K562 (cell line): Measurements from ENCODE around the gene SLC35A4. TPM values are rescaled to one million over a fixed set of nuclear protein-coding genes. Genes with fewer than 3 reads are reported as not detected.
A peak's percentile ranks its signal among the peaks of the same experiment; 100 is the strongest.

ENCODE experiments used
- GTF2A2 ChIP-seq: IDR thresholded peaks from 2 replicates; pipeline ENCODE4 v1.6.1; 2016; ENCODE audit warnings: mild to moderate bottlenecking, missing genetic modification characterization, missing compliant biosample characterization
- GTF2E2 ChIP-seq: fragments of 200-800 bp; sonication (Bioruptor generic); IDR thresholded peaks from 2 replicates; pipeline ENCODE4 v1.6.1; 2016; ENCODE audit warnings: missing genetic modification characterization, missing compliant biosample characterization
- HCFC1 ChIP-seq: IDR thresholded peaks from 2 replicates; pipeline ENCODE4 v1.6.1; 2012; ENCODE audit warnings: low read depth, low read length, improper control_type of control experiment
- ILK ChIP-seq: fragments of 450-650 bp; IDR thresholded peaks from 2 replicates; pipeline ENCODE4 v1.6.1; 2016; ENCODE audit warnings: missing genetic modification characterization, low read depth, mild to moderate bottlenecking, missing compliant biosample characterization, moderate library complexity, borderline replicate concordance
- MEIS2 ChIP-seq: fragments of 450-650 bp; IDR thresholded peaks from 2 replicates; pipeline ENCODE4 v1.6.1; 2014; ENCODE audit warnings: mild to moderate bottlenecking; ENCODE audit not compliant: partially characterized antibody
- POLR2A ChIP-seq: fragments of 450-650 bp; conservative IDR thresholded peaks from 2 replicates; pipeline ENCODE4 v1.6.1; 2016
- PYGO2 ChIP-seq: fragments of 450-650 bp; IDR thresholded peaks from 2 replicates; pipeline ENCODE4 v1.6.1; 2016; ENCODE audit warnings: mild to moderate bottlenecking, missing genetic modification characterization, moderate library complexity, missing compliant biosample characterization
- RFX5 ChIP-seq: IDR thresholded peaks from 2 replicates; pipeline ENCODE4 v1.6.1; 2011; ENCODE audit warnings: low read depth, mild to moderate bottlenecking, improper control_type of control experiment, low read length
- TBL1XR1 ChIP-seq, 2 experiments: IDR thresholded peaks; 2 replicates each; pipeline ENCODE4 v1.6.1; 2012; ENCODE audit warnings: improper control_type of control experiment in 2 of 2, low read length in 2 of 2, mild to moderate bottlenecking in 1 of 2
- ZBTB8A ChIP-seq: fragments of 450-650 bp; IDR thresholded peaks from 2 replicates; pipeline ENCODE4 v1.6.1; 2018; ENCODE audit warnings: mild to moderate bottlenecking, moderate library complexity; ENCODE audit not compliant: partially characterized antibody
- ZNF263 ChIP-seq: sonication (generic); formaldehyde crosslinking; IDR thresholded peaks from 2 replicates; pipeline ENCODE4 v1.8.0; 2022; ENCODE audit warnings: mild to moderate bottlenecking, missing genetic modification reagents, borderline replicate concordance
- ZNF830 ChIP-seq: fragments of 250-450 bp; sonication (Bioruptor Pico); IDR thresholded peaks from 2 replicates; pipeline ENCODE4 v1.5.0; 2021; ENCODE audit warnings: mild to moderate bottlenecking
- polyA plus RNA-seq, 8 experiments: library from polyadenylated mRNA; depleted of rRNA in 4 of 8; stranded (reverse) in 5 of 8; unstranded in 3 of 8; fragments of >200 nt; fragmentation: Nextera tagmentation in 2 of 8; fragmentation: Illumina TruSeq in 1 of 8; extraction: Ambion mirVana in 2 of 8; extraction: Trizol in 1 of 8; gene quantifications; 2 replicates each; pipeline versions ENCODE4 v1.2.1 to v1.2.3, GENCODE V29; 2011 to 2014; ENCODE audit warnings: inconsistent platforms in 1 of 8, missing spikeins in 1 of 8
- total RNA-seq, 7 experiments: library from RNA; depleted of rRNA in 6 of 7; stranded (reverse); fragments of >200 nt in 6 of 7; fragmentation: Illumina TruSeq in 2 of 7; extraction: Trizol in 2 of 7; gene quantifications; 2 replicates each; pipeline versions ENCODE4 v1.2.1 to v1.2.3, GENCODE V29; 2011 to 2021; ENCODE audit warnings: low replicate concordance in 1 of 7
- TF ChIP-seq, protein P1 (sequence below), 2 experiments: fragments of 450-650 bp; formaldehyde crosslinking in 1 of 2; IDR thresholded peaks; 2 replicates each; pipeline versions ENCODE4 v1.4.0 to v1.6.1; 2014 to 2020; ENCODE audit warnings: mild to moderate bottlenecking in 2 of 2, borderline replicate concordance in 1 of 2, low read depth in 1 of 2
- TF ChIP-seq, protein P2 (sequence below), 2 experiments: fragments of 250-450 bp in 1 of 2; fragments of 450-650 bp in 1 of 2; sonication (Bioruptor Pico) in 1 of 2; IDR thresholded peaks; 2 replicates each; pipeline versions ENCODE4 v1.6.1 to v1.8.0; 2016 to 2021; ENCODE audit warnings: mild to moderate bottlenecking in 2 of 2, moderate library complexity in 2 of 2, missing compliant biosample characterization in 1 of 2, missing genetic modification characterization in 1 of 2
- TF ChIP-seq, protein P3 (sequence below): conservative IDR thresholded peaks from 2 replicates; pipeline ENCODE4 v1.6.1; 2011; ENCODE audit warnings: low read depth, mild to moderate bottlenecking, low read length; ENCODE audit not compliant: control insufficient read depth
- TF ChIP-seq, protein P4 (sequence below): fragments of 450-650 bp; IDR thresholded peaks from 2 replicates; pipeline ENCODE4 v1.6.1; 2016; ENCODE audit warnings: missing biosample characterization, missing genetic modification characterization

The SLC35A4 gene
- total and polyA plus RNA-seq, 9 of the 15 experiments (the other 6 are each of a cell fraction or from before 2014, with no cell fraction given), result 21.8 to 171 (median 42.5) TPM

DNA sequence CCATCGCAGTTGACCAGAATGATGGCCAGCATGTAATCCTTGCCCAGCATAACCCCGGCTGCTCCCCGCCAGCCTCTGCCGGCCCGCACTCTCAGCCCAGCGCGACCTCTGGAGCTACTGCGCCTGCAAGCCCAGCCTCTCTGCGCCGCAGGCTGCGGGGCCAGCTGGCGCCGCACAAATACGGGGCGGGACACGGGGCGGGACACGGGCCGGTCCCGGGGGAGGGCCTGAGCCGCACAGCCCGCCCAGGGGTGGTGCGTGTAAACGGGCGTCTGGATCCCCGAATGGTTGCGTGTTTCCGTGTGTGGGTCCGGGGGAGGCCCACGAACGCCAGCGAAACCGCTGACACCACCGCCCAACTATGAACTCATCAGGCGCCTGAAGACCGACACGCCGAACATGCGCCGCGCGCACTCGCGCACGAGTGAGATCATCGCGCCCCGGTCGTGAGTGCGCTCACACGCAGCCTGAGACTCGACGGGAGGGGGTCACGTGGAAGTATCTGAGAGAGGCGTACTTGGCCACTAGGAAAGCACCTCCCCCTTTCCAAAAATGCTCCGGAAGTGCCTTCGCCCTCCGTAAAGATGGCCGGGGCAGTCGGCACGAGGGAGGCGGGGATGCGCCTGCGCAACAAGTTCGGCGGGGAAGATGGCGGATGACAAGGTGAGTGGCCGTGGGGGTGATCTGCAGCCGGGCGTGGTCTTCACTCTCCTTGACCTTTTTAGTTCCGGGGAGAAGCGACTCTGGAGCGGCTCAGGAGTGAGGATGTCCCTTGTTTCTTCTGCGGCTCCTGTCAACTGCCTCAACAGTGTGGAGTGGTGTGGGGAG, at the start of gene SLC35A4, which contains the start of gene APBB3 (continued):
- TF ChIP-seq, protein P1, sequence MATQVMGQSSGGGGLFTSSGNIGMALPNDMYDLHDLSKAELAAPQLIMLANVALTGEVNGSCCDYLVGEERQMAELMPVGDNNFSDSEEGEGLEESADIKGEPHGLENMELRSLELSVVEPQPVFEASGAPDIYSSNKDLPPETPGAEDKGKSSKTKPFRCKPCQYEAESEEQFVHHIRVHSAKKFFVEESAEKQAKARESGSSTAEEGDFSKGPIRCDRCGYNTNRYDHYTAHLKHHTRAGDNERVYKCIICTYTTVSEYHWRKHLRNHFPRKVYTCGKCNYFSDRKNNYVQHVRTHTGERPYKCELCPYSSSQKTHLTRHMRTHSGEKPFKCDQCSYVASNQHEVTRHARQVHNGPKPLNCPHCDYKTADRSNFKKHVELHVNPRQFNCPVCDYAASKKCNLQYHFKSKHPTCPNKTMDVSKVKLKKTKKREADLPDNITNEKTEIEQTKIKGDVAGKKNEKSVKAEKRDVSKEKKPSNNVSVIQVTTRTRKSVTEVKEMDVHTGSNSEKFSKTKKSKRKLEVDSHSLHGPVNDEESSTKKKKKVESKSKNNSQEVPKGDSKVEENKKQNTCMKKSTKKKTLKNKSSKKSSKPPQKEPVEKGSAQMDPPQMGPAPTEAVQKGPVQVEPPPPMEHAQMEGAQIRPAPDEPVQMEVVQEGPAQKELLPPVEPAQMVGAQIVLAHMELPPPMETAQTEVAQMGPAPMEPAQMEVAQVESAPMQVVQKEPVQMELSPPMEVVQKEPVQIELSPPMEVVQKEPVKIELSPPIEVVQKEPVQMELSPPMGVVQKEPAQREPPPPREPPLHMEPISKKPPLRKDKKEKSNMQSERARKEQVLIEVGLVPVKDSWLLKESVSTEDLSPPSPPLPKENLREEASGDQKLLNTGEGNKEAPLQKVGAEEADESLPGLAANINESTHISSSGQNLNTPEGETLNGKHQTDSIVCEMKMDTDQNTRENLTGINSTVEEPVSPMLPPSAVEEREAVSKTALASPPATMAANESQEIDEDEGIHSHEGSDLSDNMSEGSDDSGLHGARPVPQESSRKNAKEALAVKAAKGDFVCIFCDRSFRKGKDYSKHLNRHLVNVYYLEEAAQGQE (IDR thresholded peaks at IDR 0.05; ENCODE audit: borderline replicate concordance), result peak; percentile 44; the same call in 1 of the 2 replicates
- TF ChIP-seq, protein P1 (CRISPR knock-in tag; IDR thresholded peaks at IDR 0.05; ENCODE audit: low read depth), result no peak
- TF ChIP-seq HCFC1, result peak; percentile 83
- peak; percentile 88 for TF ChIP-seq MEIS2
- TF ChIP-seq, protein P2, sequence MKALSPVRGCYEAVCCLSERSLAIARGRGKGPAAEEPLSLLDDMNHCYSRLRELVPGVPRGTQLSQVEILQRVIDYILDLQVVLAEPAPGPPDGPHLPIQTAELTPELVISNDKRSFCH (CRISPR knock-in tag; IDR thresholded peaks at IDR 0.05), result no peak
- TF ChIP-seq, protein P2 (tag; IDR thresholded peaks at IDR 0.05), result no peak
- TF ChIP-seq PYGO2 (tag), result no peak
- TF ChIP-seq GTF2E2 (tag), result peak; percentile 78
- TF ChIP-seq, protein P3, sequence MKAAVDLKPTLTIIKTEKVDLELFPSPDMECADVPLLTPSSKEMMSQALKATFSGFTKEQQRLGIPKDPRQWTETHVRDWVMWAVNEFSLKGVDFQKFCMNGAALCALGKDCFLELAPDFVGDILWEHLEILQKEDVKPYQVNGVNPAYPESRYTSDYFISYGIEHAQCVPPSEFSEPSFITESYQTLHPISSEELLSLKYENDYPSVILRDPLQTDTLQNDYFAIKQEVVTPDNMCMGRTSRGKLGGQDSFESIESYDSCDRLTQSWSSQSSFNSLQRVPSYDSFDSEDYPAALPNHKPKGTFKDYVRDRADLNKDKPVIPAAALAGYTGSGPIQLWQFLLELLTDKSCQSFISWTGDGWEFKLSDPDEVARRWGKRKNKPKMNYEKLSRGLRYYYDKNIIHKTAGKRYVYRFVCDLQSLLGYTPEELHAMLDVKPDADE, result peak; percentile 64; the same call in 1 of the 2 replicates
- no peak for TF ChIP-seq ZNF830 (CRISPR knock-in tag)
- no peak for TF ChIP-seq ZBTB8A
- TF ChIP-seq POLR2A, result peak; percentile 93
- no peak for TF ChIP-seq ILK (tag)
- TF ChIP-seq TBL1XR1 (IDR thresholded peaks at IDR 0.05; ENCODE audit: low read length in 2 of 2), result peak; percentile 18 to 87; a peak in 3 of 4 replicates
- no peak; the same call in 1 of the 2 replicates for TF ChIP-seq ZNF263 (CRISPR knock-in tag)
- TF ChIP-seq, protein P4, sequence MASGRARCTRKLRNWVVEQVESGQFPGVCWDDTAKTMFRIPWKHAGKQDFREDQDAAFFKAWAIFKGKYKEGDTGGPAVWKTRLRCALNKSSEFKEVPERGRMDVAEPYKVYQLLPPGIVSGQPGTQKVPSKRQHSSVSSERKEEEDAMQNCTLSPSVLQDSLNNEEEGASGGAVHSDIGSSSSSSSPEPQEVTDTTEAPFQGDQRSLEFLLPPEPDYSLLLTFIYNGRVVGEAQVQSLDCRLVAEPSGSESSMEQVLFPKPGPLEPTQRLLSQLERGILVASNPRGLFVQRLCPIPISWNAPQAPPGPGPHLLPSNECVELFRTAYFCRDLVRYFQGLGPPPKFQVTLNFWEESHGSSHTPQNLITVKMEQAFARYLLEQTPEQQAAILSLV (tag), result no peak
- TF ChIP-seq RFX5, result no peak
- TF ChIP-seq GTF2A2 (tag), result no peak
